Astrocyte of the hippocampus (primary cell): Measurements from ENCODE around the gene GATAD2B.

Experiments used
- DNase-seq: peaks from one replicate; pipeline ENCODE4 v3.0.0; 2011; ENCODE audit warnings: low read depth, low spot score

Gene GATAD2B

DNA sequence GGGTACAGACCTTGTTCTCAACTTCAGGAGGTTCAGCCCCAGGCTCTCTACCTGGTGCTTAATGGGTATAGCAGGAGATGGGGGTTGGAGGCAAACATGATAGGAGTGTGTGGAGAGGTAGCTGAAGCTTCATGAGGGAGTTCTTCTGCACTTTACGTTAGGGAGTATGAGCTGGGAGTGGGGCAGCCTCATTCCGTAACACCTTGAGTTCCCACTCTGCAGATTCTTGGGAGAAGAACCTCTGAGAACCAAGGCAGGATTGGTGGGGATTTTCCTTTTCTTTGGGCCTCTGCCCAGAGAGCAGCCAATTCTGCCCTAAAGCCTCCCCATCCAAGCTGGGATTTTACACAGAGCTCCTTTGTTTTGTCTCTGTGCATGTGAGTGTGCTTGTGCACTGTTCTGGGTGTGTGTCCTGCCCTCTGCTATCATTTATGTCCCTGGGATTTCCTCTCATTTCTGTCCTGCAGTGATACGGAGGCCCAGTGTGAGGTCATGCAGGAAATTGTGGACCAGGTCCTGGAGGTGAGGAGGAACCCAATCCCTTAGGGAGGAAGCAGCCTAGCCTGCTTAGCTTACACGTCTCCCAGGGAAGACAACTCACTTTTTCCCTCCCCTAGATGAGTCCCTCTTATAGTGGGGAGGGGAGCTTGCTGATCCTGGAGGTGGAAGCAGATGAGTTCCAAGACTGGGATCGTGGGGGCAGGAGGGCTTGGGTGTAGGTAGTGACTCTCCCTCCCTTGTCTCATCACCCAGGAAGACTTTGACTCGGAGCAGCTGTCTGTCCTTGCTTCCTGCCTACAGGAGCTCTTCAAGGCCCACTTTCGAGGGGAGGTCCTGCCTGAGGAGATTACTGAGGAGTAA is 159.2 kb downstream of the GATAD2B start:
- DNase-seq, result no peak

DNA sequence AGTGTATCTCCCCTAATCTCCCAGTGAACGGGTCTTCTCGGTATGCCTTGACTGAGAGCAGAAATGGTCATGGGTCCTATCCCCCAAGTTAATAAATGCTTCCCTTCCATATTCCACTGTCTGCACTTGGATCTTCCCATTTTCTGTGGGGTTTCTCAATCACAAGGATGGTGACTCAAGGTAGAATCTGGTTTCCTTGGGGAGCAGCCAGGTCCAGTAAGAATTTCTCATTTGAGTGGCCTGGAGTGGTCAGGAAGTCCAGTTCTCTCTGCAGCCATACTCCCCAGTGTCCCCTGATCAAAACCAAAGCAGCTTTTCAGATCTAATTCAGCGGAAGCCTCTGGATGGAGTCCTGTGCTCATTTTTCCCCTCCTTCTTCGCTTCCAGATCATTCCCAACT is 162.3 kb downstream of the GATAD2B start:
- DNase-seq, result no peak
